Activated naive CD8-positive, alpha-beta T cell treated with anti-CD3 and anti-CD28 coated beads for 36 hours (primary cell): ENCODE results near the gene RTTN. TPM values are rescaled to one million over a fixed set of nuclear protein-coding genes. Genes with fewer than 3 reads are reported as not detected.

Experiments
- DNase-seq: peaks from one replicate; pipeline ENCODE4 v3.0.0; 2021
- H3K27ac Mint-ChIP-seq: one replicate; pipeline ENCODE4 v1.8.0; 2022; ENCODE audit warnings: mild to moderate bottlenecking, moderate library complexity, mixed read lengths
- H3K27me3 Mint-ChIP-seq: one replicate; pipeline ENCODE4 v1.8.0; 2022; ENCODE audit warnings: mild to moderate bottlenecking, mixed read lengths
- H3K36me3 Mint-ChIP-seq: one replicate; pipeline ENCODE4 v1.8.0; 2021; ENCODE audit warnings: mild to moderate bottlenecking, mixed read lengths
- H3K4me1 Mint-ChIP-seq: one replicate; pipeline ENCODE4 v1.8.0; 2021; ENCODE audit warnings: mixed read lengths
- H3K4me3 Mint-ChIP-seq: one replicate; pipeline ENCODE4 v1.8.0; 2022; ENCODE audit warnings: mild to moderate bottlenecking, moderate library complexity, mixed read lengths
- H3K9me3 Mint-ChIP-seq: one replicate; pipeline ENCODE4 v1.8.0; 2022; ENCODE audit warnings: mixed read lengths
- total RNA-seq, 2 experiments: library from RNA; stranded (reverse); gene quantifications; one replicate each; pipeline ENCODE4 v1.2.3, GENCODE V29; 2021

Gene RTTN
- total RNA-seq, 2 experiments from 2014 or later: 21.5 to 22.5 TPM

DNA sequence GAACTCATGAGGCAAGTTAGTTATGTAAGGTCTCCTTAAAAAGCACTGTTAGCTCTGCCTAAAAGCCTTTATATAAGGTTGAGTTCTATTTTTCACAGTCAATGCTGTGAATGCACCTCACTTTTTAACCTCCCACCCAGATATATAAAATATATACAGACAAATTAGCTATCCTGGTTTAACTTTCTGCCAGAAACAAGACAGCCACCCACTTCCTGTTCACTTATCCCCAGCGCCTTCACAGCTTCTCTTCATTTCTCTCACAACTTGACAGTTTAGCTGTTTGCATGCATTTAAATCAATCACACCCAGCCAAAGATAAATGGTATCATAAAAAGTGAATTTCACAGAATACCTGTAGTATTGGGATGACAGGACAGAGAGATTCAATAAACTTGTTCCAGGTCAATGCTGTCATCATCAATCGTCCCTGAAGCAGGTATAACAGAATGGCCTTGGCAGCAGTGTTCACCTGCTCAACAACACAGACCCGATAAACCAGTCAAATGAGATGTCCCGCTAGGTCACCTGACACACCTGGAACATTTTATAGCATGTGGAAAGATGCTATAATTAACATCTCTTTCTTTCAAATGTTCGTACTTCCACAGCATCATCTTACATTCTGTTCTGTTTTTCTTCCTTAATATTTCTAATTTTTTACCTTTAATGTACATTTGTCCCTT lies 55.7 kb downstream of the RTTN start:
- H3K4me1 Mint-ChIP-seq: peaks cover 4% of the 10 kb centered on the region
- no peak for DNase-seq
- H3K9me3 Mint-ChIP-seq: no peaks in the 10 kb centered on the region
- H3K36me3 Mint-ChIP-seq: peaks cover 19% of the 10 kb centered on the region
- no peak overlapping the region for H3K4me3 Mint-ChIP-seq
- no peaks in the 10 kb centered on the region for H3K27me3 Mint-ChIP-seq
- H3K27ac Mint-ChIP-seq: no peak overlapping the region

DNA sequence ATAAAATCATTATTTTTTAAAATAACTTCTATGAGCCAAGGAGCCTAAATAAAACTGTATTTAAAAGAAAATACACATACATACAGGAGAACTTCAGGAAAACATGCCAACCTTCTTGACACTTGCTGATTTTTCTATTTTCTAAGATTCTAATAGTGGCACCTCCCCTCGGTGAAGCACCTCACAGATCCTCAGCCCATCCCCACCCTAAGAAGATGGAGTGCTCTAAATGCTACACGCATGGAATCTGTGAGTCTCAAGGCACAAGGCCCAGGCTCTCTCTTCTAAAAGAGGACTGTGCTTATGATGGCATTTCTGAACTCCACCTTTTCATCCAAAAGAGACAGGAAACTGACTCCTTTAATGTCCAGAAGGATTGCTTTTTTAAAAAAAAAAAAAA lies 56.3 kb downstream of the RTTN start:
- Mint-ChIP-seq H3K27ac (no peak overlapping the region), H3K9me3 (no peaks in the 10 kb centered on the region), H3K4me3 (no peak overlapping the region), H3K36me3 (peaks cover 21% of the 10 kb centered on the region), H3K27me3 (no peaks in the 10 kb centered on the region), H3K4me1 (no peaks in the 10 kb centered on the region)
- DNase-seq: no peak

DNA sequence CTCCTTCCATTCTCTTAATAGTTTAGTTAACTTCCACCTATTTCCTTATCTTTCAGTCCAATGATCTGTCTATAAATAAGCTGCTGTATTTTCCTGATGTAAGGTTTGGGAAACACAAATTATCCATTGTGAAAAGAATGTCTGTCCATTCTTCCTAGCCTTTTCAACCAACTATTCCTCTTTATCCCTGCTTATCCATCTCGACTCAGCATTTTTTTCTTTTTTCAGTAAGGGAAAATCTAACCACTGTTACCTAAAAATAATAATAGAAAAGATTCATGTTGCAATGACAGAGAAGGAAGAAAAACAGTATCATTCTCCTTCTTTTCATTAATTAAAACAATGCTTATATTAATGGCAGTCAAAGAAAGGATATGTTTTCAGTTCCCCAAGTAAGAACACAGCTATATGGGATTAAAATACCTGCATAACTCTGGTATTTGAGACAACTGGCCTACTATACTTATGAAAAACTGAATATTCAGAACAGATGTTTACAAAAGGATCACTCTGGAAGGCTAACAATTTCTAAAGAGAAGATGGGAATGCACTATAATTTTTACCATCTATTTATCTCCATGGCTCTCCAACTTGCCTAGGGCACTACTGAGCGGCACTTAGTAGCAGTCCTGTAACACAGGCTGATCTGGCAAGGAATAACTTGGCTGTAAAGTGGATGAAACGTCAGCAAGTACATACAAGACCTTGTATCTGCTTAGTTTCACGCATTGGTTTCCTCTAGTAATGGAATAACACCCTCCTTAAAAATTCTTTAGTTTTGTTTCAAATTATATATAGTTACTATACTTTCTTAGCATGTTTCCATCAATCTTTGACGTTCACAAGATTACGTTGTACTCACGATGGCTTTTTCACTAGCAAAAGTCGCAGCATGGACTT lies 57.2 kb downstream of the RTTN start:
- Mint-ChIP-seq H3K27me3 (no peaks in the 10 kb centered on the region), H3K9me3 (no peaks in the 10 kb centered on the region), H3K36me3 (peaks cover 25% of the 10 kb centered on the region), H3K4me3 (no peak overlapping the region), H3K27ac (no peak overlapping the region), H3K4me1 (no peaks in the 10 kb centered on the region)
- no peak for DNase-seq

DNA sequence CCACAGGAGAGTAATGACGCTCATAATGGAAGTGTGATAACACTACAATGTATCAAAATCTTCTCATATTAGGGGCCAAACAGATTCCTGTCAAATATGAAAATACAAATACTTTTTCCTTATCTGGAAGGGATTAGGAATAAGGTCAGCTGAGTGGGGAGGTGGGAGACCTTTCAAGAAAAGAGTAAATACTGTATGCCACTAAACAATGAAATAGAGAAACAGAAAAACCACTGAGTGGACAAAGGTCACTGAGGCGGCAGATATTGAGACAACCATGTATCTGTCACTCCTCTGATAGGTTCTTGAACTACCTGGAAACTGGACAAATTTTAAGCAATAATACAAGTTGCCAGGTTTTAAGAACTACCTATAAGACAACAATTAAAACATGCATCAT lies 59.3 kb downstream of the RTTN start:
- no peak overlapping the region for H3K27ac Mint-ChIP-seq
- H3K9me3 Mint-ChIP-seq: no peaks in the 10 kb centered on the region
- DNase-seq: no peak
- no peaks in the 10 kb centered on the region for H3K4me1 Mint-ChIP-seq
- H3K4me3 Mint-ChIP-seq: no peak overlapping the region
- peaks cover 34% of the 10 kb centered on the region for H3K36me3 Mint-ChIP-seq
- H3K27me3 Mint-ChIP-seq: no peaks in the 10 kb centered on the region

DNA sequence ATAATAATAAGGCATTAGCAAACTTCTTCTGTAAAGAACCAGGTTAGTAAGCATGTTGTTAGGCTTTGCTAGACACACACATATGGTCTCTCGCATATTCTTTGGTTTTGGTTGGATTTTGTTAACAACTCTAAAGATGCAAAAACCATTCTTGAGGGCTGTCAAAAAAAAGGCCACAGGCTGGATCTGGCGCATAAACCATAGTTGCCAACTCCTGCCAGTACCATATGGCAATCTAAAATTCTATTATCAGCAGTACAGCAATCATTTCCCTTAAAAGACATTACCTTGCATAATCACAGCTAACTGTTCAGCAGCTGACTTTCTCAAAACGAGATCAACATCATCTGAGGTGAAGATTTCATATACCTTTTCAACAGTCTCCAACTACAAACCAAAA lies 63.5 kb downstream of the RTTN start:
- H3K27me3 Mint-ChIP-seq: no peaks in the 10 kb centered on the region
- DNase-seq: no peak
- H3K27ac Mint-ChIP-seq: no peak overlapping the region
- H3K4me3 Mint-ChIP-seq: no peak overlapping the region
- no peaks in the 10 kb centered on the region for H3K4me1 Mint-ChIP-seq
- no peaks in the 10 kb centered on the region for H3K9me3 Mint-ChIP-seq
- peaks cover 37% of the 10 kb centered on the region for H3K36me3 Mint-ChIP-seq

GRCh38 chr18:70139138-70139537 lies 66.3 kb downstream of the RTTN start:
- Mint-ChIP-seq H3K36me3 (peaks cover 30% of the 10 kb centered on the region), H3K4me1 (no peaks in the 10 kb centered on the region), H3K27me3 (no peaks in the 10 kb centered on the region), H3K27ac (no peak overlapping the region), H3K9me3 (no peaks in the 10 kb centered on the region), H3K4me3 (no peak overlapping the region)
- no peak for DNase-seq

DNA sequence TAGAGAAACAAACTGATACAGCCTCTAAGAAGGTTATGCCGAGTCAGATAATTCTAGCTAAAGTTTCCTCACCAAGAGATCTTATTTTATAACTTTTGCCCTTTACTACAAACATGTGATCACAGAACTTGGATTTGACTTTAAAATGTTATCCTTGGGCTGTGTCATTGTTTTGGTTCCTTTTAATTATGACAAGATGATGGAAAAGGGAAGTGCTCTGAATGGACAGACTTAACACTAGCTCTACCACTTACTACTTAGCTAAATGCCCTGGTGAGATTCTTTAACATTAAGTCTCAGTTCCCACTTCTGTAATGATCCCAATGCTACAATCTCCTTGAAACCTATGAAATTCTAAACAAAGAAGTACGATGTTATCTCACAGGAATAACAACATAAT lies 69.9 kb downstream of the RTTN start:
- Mint-ChIP-seq H3K9me3 (no peaks in the 10 kb centered on the region), H3K36me3 (peaks cover 21% of the 10 kb centered on the region), H3K27me3 (no peaks in the 10 kb centered on the region), H3K4me3 (no peak overlapping the region), H3K27ac (no peak overlapping the region), H3K4me1 (no peaks in the 10 kb centered on the region)
- DNase-seq: no peak

GRCh38 chr18:70132999-70133398 lies 72.5 kb downstream of the RTTN start:
- no peaks in the 10 kb centered on the region for H3K4me1 Mint-ChIP-seq

DNA sequence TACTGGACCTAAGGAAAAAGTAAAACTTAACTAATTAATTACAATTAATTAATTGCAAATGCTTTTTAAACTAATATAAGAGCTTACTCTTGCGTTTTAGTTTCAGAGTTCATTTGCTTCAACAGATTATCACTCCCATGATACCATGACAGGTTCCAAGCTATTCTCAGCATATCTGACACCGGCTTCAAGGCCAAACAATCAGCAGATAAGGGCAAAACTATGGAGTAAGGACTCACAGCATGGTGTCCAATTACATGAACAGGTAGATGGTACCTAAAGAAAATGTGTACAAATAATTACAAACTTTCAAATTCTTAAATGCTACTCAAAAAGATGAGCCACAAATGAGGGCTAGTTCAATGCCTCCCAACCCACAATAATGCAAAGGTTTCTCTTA lies 77.2 kb downstream of the RTTN start:
- no peak overlapping the region for H3K27ac Mint-ChIP-seq
- peaks cover 32% of the 10 kb centered on the region for H3K36me3 Mint-ChIP-seq
- peaks cover 2% of the 10 kb centered on the region for H3K9me3 Mint-ChIP-seq
- no peaks in the 10 kb centered on the region for H3K4me1 Mint-ChIP-seq
- no peaks in the 10 kb centered on the region for H3K27me3 Mint-ChIP-seq
- DNase-seq: no peak
- no peak overlapping the region for H3K4me3 Mint-ChIP-seq

More at GRCh38 chr18:70132999-70133398, 72.5 kb downstream of the RTTN start:
- Mint-ChIP-seq H3K36me3 (peaks cover 35% of the 10 kb centered on the region), H3K4me3 (no peak overlapping the region), H3K27me3 (no peaks in the 10 kb centered on the region), H3K9me3 (peaks cover 2% of the 10 kb centered on the region), H3K27ac (no peak overlapping the region)
- no peak for DNase-seq

DNA sequence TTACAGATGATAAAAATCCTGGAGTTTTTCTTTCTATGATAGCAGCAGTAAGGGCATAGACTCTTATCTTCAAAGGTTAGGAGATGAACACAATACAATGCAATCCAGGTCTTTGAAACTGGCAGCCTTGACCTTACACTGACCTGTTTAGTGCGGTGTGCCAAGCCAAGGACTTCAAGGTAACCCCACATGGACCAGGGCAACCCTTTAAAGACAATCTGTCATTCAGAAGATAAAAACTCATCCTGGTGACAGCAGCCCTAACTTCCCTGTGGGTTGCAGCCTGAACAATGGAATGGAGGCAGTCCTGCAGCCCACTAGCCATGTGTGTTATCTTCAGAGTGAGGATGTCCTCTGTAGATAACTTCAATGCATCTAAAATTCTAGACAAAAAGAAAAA lies 78.1 kb downstream of the RTTN start:
- H3K4me3 Mint-ChIP-seq: no peak overlapping the region
- no peak overlapping the region for H3K27ac Mint-ChIP-seq
- H3K27me3 Mint-ChIP-seq: no peaks in the 10 kb centered on the region
- no peaks in the 10 kb centered on the region for H3K4me1 Mint-ChIP-seq
- H3K36me3 Mint-ChIP-seq: peaks cover 27% of the 10 kb centered on the region
- no peak for DNase-seq
- H3K9me3 Mint-ChIP-seq: peaks cover 2% of the 10 kb centered on the region

DNA sequence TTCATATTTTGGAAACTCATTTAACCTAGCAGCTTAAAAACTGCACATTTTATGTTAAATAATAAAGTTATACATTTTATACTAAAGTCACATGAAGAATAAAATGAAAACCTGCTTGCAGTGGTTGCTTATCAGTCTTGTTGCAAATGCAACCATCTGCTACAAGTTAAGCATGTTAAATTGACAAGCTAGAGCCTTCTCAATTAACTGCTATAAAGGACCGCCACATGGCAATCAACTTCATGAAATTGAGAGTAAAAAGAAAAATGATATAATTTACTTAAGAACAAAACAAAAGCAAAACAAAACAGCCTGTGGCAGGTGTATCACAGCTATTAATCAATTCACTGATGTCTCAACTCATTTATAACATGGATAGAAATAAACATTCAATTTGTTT lies 78.7 kb downstream of the RTTN start:
- Mint-ChIP-seq H3K27me3 (no peaks in the 10 kb centered on the region), H3K4me3 (no peak overlapping the region), H3K27ac (no peak overlapping the region), H3K4me1 (no peaks in the 10 kb centered on the region), H3K36me3 (peaks cover 26% of the 10 kb centered on the region), H3K9me3 (peaks cover 2% of the 10 kb centered on the region)
- no peak for DNase-seq

GRCh38 chr18:70124139-70124538 lies 81.3 kb downstream of the RTTN start:
- H3K27ac Mint-ChIP-seq: no peak overlapping the region
- H3K27me3 Mint-ChIP-seq: no peaks in the 10 kb centered on the region
- DNase-seq: no peak
- H3K9me3 Mint-ChIP-seq: no peaks in the 10 kb centered on the region
- H3K4me1 Mint-ChIP-seq: no peaks in the 10 kb centered on the region
- no peak overlapping the region for H3K4me3 Mint-ChIP-seq
- H3K36me3 Mint-ChIP-seq: peaks cover 28% of the 10 kb centered on the region

- no peak overlapping the region for H3K4me3 Mint-ChIP-seq
- peaks cover 4% of the 10 kb centered on the region for H3K9me3 Mint-ChIP-seq
- no peak for DNase-seq
- no peaks in the 10 kb centered on the region for H3K27me3 Mint-ChIP-seq
- no peak overlapping the region for H3K27ac Mint-ChIP-seq
- H3K4me1 Mint-ChIP-seq: no peaks in the 10 kb centered on the region
- peaks cover 40% of the 10 kb centered on the region for H3K36me3 Mint-ChIP-seq
Measured at GRCh38 chr18:70121842-70122241, 83.6 kb downstream of the RTTN start.

- Mint-ChIP-seq H3K36me3 (peaks cover 53% of the 10 kb centered on the region), H3K4me1 (no peaks in the 10 kb centered on the region), H3K27me3 (no peaks in the 10 kb centered on the region), H3K4me3 (no peak overlapping the region), H3K9me3 (peaks cover 6% of the 10 kb centered on the region), H3K27ac (no peak overlapping the region)
- DNase-seq: no peak
Measured at GRCh38 chr18:70116949-70117348, 88.5 kb downstream of the RTTN start.

- H3K27me3 Mint-ChIP-seq: no peaks in the 10 kb centered on the region
- no peak overlapping the region for H3K27ac Mint-ChIP-seq
- no peak overlapping the region for H3K4me3 Mint-ChIP-seq
- H3K36me3 Mint-ChIP-seq: peaks cover 43% of the 10 kb centered on the region
- H3K9me3 Mint-ChIP-seq: peaks cover 6% of the 10 kb centered on the region
- no peak for DNase-seq
- H3K4me1 Mint-ChIP-seq: no peaks in the 10 kb centered on the region
Measured at GRCh38 chr18:70113511-70113910, 92.0 kb downstream of the RTTN start.

DNA sequence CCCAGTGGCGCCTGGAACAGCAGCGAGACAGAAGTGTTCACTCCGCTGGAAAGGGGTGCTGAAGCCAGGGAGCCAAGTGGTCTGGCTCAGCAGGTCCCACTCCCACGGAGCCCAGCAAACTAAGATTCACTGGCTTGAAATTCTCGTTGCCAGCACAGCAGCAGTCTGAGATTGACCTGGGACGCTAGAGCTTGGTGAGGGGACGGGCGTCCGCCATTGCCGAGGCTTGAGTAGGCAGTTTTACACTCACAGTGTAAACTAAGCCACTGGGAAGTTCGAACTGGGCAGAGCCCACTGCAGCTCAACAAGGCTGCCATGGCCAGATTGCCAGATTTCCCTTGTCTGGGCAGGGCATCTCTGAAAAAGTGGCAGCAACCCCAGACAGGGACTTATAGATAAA lies 94.8 kb downstream of the RTTN start:
- peaks cover 2% of the 10 kb centered on the region for H3K9me3 Mint-ChIP-seq
- no peaks in the 10 kb centered on the region for H3K27me3 Mint-ChIP-seq
- no peak for DNase-seq
- H3K4me3 Mint-ChIP-seq: no peak overlapping the region
- peaks cover 45% of the 10 kb centered on the region for H3K36me3 Mint-ChIP-seq
- H3K4me1 Mint-ChIP-seq: no peaks in the 10 kb centered on the region
- no peak overlapping the region for H3K27ac Mint-ChIP-seq
